ENCODE results near the gene TSPAN19.
A peak's percentile ranks its signal among the peaks of the same experiment; 100 is the strongest.
"Not testable (repeated sequence)": the region's sequence is repeated elsewhere in the genome, so short reads cannot be mapped to it uniquely, and the experiment has no call there.

Gene TSPAN19

GRCh38 chr12:85036234-85036707, at the start of gene TSPAN19, which contains the start of gene LRRIQ1:
Gene TSPAN19 (minus strand): TSS chr12:85036277. CDS start chr12:85029946, 6,331 bp downstream.
Gene LRRIQ1 (plus strand): TSS chr12:85036351. CDS start chr12:85038177, 1,826 bp downstream.
- peak; percentile 95 for FAIRE-seq

- FAIRE-seq = no peak
These were observed 49.0 kb upstream of the TSPAN19 start for GRCh38 chr12:85085066-85085465.

- FAIRE-seq = peak; percentile 87
These were observed 40.8 kb upstream of the TSPAN19 start for GRCh38 chr12:85076688-85077430.

GRCh38 chr12:85072826-85073225, 36.7 kb upstream of the TSPAN19 start:
- peak; percentile 30 for FAIRE-seq

GRCh38 chr12:85065837-85066482, 29.9 kb upstream of the TSPAN19 start:
- no peak for FAIRE-seq

- no peak for FAIRE-seq
These were observed 24.8 kb upstream of the TSPAN19 start for GRCh38 chr12:85060916-85061315.

- no peak for FAIRE-seq
These were observed 23.5 kb upstream of the TSPAN19 start for GRCh38 chr12:85059594-85059993.

GRCh38 chr12:85058339-85058738, 22.3 kb upstream of the TSPAN19 start:
- no peak for FAIRE-seq

GRCh38 chr12:85057370-85057963, 21.4 kb upstream of the TSPAN19 start:
- FAIRE-seq = peak; percentile 94

- no peak for FAIRE-seq
These were observed 7.8 kb upstream of the TSPAN19 start for GRCh38 chr12:85043829-85044228.

- FAIRE-seq = no peak
These were observed 5.3 kb upstream of the TSPAN19 start for GRCh38 chr12:85041395-85041794.

- no peak for FAIRE-seq
These were observed 656 bp upstream of the TSPAN19 start for GRCh38 chr12:85036733-85037132.

GRCh38 chr12:85029456-85029855, 6.6 kb downstream of the TSPAN19 start:
- peak; percentile 99 for FAIRE-seq

- no peak for FAIRE-seq
These were observed 18.0 kb downstream of the TSPAN19 start for GRCh38 chr12:85018098-85018497.

- no peak for FAIRE-seq
These were observed 18.5 kb downstream of the TSPAN19 start for GRCh38 chr12:85017618-85018017.

GRCh38 chr12:85017133-85017532, 18.9 kb downstream of the TSPAN19 start:
- FAIRE-seq = no peak

GRCh38 chr12:85016413-85016812, 19.7 kb downstream of the TSPAN19 start:
- FAIRE-seq = no peak

GRCh38 chr12:85007836-85008235, 28.2 kb downstream of the TSPAN19 start:
- no peak for FAIRE-seq

GRCh38 chr12:85006206-85006605, 29.9 kb downstream of the TSPAN19 start:
- FAIRE-seq = no peak

- FAIRE-seq = no peak
These were observed 30.5 kb downstream of the TSPAN19 start for GRCh38 chr12:85005615-85006014.

GRCh38 chr12:85005047-85005446, 31.0 kb downstream of the TSPAN19 start:
- not testable (repeated sequence) for FAIRE-seq

- no peak for FAIRE-seq
These were observed 31.9 kb downstream of the TSPAN19 start for GRCh38 chr12:85004204-85004603.

- FAIRE-seq = no peak
These were observed 33.2 kb downstream of the TSPAN19 start for GRCh38 chr12:85002778-85003296.

- no peak for FAIRE-seq
These were observed 35.3 kb downstream of the TSPAN19 start for GRCh38 chr12:85000729-85001128.

Measured in islet of Langerhans (tissue), 1 donor.